ENCODE results near the gene EED. TPM values are rescaled to one million over a fixed set of nuclear protein-coding genes. Genes with fewer than 3 reads are reported as not detected.
A peak's percentile ranks its signal among the peaks of the same experiment; 100 is the strongest.

Gene EED, protein sequence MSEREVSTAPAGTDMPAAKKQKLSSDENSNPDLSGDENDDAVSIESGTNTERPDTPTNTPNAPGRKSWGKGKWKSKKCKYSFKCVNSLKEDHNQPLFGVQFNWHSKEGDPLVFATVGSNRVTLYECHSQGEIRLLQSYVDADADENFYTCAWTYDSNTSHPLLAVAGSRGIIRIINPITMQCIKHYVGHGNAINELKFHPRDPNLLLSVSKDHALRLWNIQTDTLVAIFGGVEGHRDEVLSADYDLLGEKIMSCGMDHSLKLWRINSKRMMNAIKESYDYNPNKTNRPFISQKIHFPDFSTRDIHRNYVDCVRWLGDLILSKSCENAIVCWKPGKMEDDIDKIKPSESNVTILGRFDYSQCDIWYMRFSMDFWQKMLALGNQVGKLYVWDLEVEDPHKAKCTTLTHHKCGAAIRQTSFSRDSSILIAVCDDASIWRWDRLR
- total RNA-seq, result 10 to 100 TPM; 43.4 TPM

DNA sequence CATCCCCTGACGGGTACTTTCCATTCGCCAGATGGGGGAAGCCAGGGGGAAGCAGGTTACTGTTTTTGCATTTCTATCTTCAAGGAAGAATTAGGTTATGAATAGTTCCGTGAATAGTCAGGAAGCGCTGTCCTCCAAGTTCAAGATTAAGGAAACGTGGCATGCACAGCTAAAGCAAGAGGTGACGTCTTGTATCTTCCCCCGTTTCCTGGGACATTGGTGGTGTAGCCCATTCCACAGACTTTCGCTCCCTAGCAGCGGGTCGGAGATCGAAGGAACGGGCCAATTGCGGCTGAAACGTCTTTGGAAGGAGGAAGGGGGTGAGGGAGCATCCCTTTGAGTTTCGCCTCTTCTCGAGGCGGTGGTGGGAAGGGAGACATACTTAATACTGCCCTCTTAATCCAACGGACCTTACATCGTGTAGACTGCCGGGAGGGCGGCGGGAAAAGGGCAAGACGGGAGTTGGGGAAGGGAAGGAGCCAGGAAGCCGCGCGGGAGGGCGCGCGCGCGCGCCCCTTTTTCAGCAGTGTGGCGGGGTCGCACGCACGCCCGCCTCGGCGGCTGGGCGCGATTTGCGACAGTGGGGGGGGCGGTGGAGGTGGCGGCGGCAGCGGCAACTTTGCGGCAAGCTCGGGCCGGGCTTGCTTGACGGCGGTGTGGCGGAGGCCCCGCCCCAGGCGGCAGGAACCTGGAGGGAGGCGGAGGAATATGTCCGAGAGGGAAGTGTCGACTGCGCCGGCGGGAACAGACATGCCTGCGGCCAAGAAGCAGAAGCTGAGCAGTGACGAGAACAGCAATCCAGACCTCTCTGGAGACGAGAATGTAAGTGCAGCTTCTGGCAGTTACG is at the start of gene EED:
Gene EED (plus strand): TSS at position 232 of the 847 bp plus-strand sequence. CDS start 477 bp downstream, at position 709.
- Mint-ChIP-seq H3K9me3 (no peaks in the 10 kb centered on the region), H3K36me3 (peaks cover 5% of the 10 kb centered on the region), H3K4me3 (no peak within 1 kb of the TSS), H3K27me3 (no peaks in the 10 kb centered on the region), H3K27ac (no peak within 1 kb of the TSS), H3K4me1 (peaks cover 29% of the 10 kb centered on the region)
- POLR2A ChIA-PET, result interaction anchor here (0.6 to 2.6 kb wide), 12 partner anchors 26 to 617 kb away, joined by 3 to 12 read pairs (median 4); partner anchors contain the start of genes DLG2, HIKESHI, PICALM and TMEM126A
- ATAC-seq (ENCODE audit: low read depth) (peak; percentile 81), DNase-seq (peak; percentile 94)

DNA sequence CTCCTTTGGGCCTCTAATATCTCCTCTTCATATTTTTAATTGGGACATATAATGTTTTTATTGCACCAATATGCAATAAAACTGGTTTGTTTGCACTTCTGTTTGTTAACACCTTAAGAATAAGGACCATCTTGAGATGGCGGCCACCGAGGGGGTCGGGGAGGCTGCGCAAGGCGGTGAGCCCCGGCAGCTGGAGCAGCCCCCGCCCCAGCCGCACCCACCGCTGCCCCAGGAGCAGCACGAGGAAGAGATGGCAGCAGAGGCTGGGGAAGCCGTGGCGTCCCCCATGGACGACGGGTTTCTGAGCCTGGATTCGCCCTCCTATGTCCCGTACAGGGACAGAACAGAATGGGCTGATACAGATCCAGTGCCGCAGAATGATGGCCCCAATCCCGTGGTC is 49.6 kb upstream of the EED start:
- Mint-ChIP-seq H3K9me3 (no peaks in the 10 kb centered on the region), H3K4me3 (no peak overlapping the region), H3K36me3 (peaks cover 8% of the 10 kb centered on the region), H3K27ac (no peak overlapping the region), H3K27me3 (peaks cover 4% of the 10 kb centered on the region), H3K4me1 (peaks cover 12% of the 10 kb centered on the region)
- ATAC-seq (ENCODE audit: low read depth) (no peak), DNase-seq (no peak)
- POLR2A ChIA-PET, result no interaction called here

DNA sequence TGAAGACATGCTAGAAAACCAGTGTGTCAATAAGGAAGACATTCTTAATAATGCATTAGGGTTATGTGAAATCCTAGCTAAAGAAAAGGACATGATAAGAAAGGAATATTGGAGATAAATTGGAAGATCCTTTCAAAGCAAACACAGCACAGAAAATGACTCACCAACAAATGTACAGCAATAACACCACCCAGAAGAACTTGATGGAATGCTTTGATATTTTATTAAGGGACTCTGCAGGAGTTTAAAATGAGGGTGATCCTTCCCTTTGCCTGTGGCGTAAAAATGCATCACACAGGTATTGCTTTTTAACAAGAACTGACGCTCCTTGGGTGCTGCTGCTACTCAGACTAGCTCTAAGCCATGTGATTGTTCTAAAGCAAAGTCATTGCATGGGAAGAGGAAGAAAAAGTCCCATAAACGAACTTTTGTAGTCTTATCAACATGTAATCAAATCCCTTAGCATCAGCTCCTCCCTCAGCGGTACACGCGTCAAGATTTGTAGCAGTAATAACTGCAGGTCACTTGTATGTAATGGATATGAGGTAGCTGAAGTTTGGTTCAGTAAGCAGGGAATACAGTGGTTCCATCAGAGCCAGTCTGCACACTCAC is 48.4 kb upstream of the EED start:
- DNase-seq, result no peak
- Mint-ChIP-seq H3K4me3 (no peak overlapping the region), H3K9me3 (no peaks in the 10 kb centered on the region), H3K27me3 (peaks cover 4% of the 10 kb centered on the region), H3K27ac (no peak overlapping the region), H3K36me3 (peaks cover 8% of the 10 kb centered on the region), H3K4me1 (peaks cover 12% of the 10 kb centered on the region)
- POLR2A ChIA-PET, result no interaction called here
- ATAC-seq (ENCODE audit: low read depth), result no peak

DNA sequence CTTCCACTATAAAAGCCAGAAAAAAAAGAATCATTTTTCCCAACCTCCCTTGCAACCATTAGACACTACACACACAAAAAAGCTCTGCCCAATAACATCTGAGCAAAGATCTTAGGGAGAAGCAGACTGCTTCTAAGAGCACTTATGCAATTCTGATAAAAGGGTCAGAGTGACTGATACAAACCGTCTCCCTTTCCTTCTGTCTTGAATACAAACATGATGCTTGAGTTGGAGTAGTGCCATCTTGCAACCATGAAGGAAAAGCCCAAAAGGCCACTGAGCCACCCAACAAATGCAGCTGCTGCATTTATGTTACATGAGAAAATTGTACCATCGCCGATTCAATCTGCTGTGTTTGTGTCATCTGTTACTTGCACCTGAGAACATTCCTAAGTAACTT is 47.6 kb upstream of the EED start:
- Mint-ChIP-seq H3K27me3 (peaks cover 4% of the 10 kb centered on the region), H3K36me3 (peaks cover 8% of the 10 kb centered on the region)
- POLR2A ChIA-PET, result no interaction called here

DNA sequence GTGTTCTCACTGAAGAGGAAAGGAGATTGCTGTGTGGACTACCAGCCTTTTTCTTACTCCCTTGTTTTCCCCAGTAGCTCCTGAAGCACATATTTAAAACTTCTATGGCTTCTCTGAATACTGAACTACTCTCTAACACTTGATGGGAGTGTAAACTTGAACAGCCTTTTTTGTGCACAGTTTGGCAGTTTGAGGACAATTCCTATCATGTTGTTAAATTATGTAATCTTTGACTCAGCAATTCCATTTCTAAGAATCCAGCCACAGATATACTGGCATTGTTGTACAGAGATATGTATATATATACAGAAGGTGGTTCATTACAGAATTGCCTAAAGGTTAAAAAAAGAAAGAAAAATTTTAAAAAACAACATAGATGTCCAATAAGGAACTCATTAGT is 47.1 kb upstream of the EED start:
- POLR2A ChIA-PET, result no interaction called here
- Mint-ChIP-seq H3K27ac (no peak overlapping the region), H3K36me3 (peaks cover 8% of the 10 kb centered on the region), H3K27me3 (peaks cover 4% of the 10 kb centered on the region), H3K4me3 (no peak overlapping the region), H3K9me3 (no peaks in the 10 kb centered on the region), H3K4me1 (peaks cover 12% of the 10 kb centered on the region)
- no peak for DNase-seq
- no peak for ATAC-seq (ENCODE audit: low read depth)

More for the DNA sequence above, 47.6 kb upstream of the EED start:
- ATAC-seq (ENCODE audit: low read depth) (no peak), DNase-seq (no peak)
- Mint-ChIP-seq H3K9me3 (no peaks in the 10 kb centered on the region), H3K27ac (no peak overlapping the region), H3K4me1 (peaks cover 12% of the 10 kb centered on the region), H3K4me3 (no peak overlapping the region)

DNA sequence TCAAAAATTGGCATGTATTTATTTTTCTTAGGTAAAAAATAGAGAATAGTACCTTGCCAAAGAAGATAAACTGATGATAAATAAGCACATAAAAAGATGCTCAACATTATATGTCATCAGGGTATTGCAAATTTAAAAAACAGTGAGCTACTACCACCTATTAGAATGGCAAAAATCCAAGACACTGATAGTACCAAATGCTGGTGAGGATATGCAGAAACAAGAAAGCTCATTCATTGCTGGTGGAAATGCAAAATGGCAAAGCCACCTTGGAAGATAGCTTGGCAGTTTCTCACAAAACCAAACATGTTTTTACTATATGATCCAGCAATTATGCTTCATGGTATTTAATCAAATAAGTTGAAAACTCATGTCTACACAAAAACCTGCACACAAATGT is 46.4 kb upstream of the EED start:
- peaks cover 2% of the 10 kb centered on the region for H3K36me3 Mint-ChIP-seq
- H3K9me3 Mint-ChIP-seq, result no peaks in the 10 kb centered on the region
- POLR2A ChIA-PET, result no interaction called here
- ATAC-seq (ENCODE audit: low read depth), result no peak
- peaks cover 4% of the 10 kb centered on the region for H3K27me3 Mint-ChIP-seq
- no peak overlapping the region for H3K4me3 Mint-ChIP-seq
- H3K4me1 Mint-ChIP-seq, result peaks cover 6% of the 10 kb centered on the region
- DNase-seq, result no peak
- no peak overlapping the region for H3K27ac Mint-ChIP-seq

DNA sequence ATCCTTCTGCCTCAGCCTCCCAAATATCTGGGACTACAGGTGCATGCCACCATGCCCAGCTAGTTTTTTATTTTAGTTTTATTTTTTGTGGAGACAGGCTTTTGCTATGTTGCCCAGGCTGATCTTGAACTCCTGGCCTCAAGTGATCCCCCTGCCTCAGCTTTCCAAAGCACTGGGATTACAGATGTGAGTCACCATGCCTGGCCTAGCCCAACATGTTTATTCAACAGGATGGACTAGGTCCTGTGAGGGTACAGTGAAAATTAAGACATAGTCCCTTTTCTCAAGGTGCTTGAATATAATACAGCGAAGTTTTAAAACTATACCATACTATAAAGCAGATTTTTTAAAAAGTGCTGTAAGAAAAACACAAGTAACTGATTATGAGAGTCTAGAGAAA is 45.2 kb upstream of the EED start:
- peaks cover 1% of the 10 kb centered on the region for H3K9me3 Mint-ChIP-seq
- POLR2A ChIA-PET, result no interaction called here
- no peak for ATAC-seq (ENCODE audit: low read depth)

DNA sequence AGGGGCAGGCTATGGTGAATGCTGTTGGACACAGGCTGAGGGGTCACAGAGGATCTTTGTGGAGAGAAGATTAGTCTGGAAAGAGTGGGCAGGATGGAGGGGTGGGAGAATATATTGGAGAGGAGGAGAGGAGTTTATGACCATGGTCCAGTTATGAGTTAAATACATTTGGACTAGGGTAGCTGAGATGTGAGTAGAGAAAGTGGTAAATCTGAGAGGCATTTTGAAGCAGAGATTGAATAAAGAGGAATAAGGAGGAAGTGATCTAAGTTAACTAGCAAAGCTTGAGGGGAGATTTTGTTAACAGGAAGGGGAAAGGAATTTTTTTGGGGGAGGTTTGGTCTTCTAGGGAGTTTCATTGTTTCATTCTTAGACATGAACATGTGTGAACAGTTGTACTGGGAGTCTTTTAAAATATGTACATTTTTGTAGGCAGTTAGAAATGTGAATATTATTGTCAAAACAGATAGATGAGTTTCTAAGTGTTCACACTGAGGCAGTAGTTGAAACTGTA is 43.1 kb upstream of the EED start:
- Mint-ChIP-seq H3K27ac (no peak overlapping the region), H3K36me3 (no peaks in the 10 kb centered on the region), H3K4me1 (no peaks in the 10 kb centered on the region), H3K4me3 (no peak overlapping the region), H3K9me3 (peaks cover 2% of the 10 kb centered on the region), H3K27me3 (no peaks in the 10 kb centered on the region)
- no peak for ATAC-seq (ENCODE audit: low read depth)
- POLR2A ChIA-PET, result interaction anchor here (1.1 to 2.6 kb wide), 2 partner anchors 44 to 133 kb away, joined by 3 to 12 read pairs; partner anchors contain the start of gene PICALM
- DNase-seq, result no peak

More for the DNA sequence above, 45.2 kb upstream of the EED start:
- Mint-ChIP-seq H3K4me3 (no peak overlapping the region), H3K27ac (no peak overlapping the region), H3K36me3 (no peaks in the 10 kb centered on the region), H3K27me3 (peaks cover 4% of the 10 kb centered on the region), H3K4me1 (no peaks in the 10 kb centered on the region)
- DNase-seq, result no peak

DNA sequence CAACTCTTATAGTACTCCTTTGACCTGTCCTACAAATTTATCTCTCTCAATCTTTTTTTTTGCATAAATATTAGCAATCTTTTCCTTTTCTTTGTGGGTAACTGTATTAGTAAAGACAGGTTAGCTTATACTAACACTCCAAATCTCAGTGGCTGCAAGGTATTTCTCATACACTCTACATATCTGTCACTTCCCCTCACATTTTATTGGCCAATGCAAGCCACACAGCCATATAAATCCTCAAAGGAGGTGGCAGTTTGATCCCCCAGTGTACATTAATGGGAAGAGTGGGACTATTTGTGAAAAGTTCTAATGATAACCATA is 42.6 kb upstream of the EED start:
- POLR2A ChIA-PET, result interaction anchor here (1.1 to 2.6 kb wide), 2 partner anchors 43 to 134 kb away, joined by 3 to 12 read pairs; partner anchors contain the start of gene PICALM
- no peaks in the 10 kb centered on the region for H3K4me1 Mint-ChIP-seq
- no peaks in the 10 kb centered on the region for H3K36me3 Mint-ChIP-seq
- H3K27me3 Mint-ChIP-seq, result no peaks in the 10 kb centered on the region
- ATAC-seq (ENCODE audit: low read depth) (peak; percentile 76), DNase-seq (no peak)
- peaks cover 2% of the 10 kb centered on the region for H3K9me3 Mint-ChIP-seq
- H3K27ac Mint-ChIP-seq, result no peak overlapping the region
- H3K4me3 Mint-ChIP-seq, result no peak overlapping the region

DNA sequence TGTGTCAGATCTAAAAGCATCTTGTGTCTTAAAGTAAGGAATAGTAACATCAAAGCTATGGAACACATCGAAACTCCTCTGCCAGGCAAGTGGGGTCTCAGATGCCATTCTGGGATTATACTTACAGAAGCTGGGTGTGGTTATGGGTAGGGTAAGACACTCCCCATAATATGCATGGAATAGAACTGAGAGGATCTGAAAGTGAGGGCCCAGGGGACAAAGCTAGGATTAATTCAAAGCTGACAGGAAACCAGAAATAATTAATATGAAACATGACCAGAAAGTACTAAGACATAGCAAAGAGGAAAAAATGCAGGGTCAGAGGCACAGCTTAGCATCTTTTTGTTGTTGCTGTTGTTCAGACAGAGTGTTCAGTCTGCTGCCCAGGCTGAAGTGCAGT is 40.2 kb upstream of the EED start:
- Mint-ChIP-seq H3K9me3 (peaks cover 2% of the 10 kb centered on the region), H3K27me3 (no peaks in the 10 kb centered on the region), H3K36me3 (no peaks in the 10 kb centered on the region), H3K4me1 (no peaks in the 10 kb centered on the region), H3K27ac (no peak overlapping the region), H3K4me3 (no peak overlapping the region)
- POLR2A ChIA-PET, result interaction anchor here (1.1 kb wide), 1 partner anchor 136 kb away, joined by 3 read pairs; no protein-coding TSS in a partner anchor
- no peak for DNase-seq
- no peak for ATAC-seq (ENCODE audit: low read depth)

DNA sequence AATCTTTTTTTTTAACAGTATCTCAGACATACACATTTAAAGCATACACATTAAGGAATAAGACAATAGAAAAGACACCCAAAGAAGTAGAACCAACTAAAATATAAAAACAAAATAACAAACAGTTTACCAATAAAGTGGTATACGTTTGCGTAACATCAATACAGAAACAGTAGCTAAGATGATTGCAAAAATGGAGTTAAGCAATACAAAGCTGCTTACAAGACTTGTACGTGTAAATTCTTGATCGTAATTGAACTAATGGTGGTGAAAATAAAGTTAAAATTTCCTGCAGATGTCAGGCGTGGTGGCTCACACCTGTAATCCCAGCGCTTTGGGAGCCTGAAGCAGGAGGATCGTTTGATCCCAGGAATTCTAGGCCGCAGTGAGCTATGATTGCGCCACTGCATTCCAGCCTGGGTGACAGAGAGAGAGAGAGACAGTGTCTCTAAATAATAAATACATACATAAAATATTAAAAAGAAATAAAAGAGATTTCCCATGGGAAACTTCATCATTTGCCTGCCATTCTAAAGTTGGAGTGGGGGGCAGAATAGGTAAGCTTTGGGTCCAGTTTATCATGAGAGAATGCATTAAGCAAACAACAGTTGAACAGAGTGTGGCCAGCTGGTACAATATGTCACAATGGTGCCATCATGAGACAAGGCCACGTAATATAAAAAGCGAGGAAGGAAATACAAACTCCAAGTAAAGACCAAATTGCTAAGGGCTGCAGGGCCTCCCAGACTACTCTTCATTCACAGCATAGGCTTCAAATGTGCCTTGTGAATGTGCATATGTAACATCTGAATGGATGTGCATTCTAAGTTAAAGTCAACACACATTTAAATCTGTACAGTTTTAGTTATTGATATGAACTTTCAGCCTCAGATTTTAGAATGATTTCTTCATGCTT is 38.9 kb upstream of the EED start:
- no peak for ATAC-seq (ENCODE audit: low read depth)
- Mint-ChIP-seq H3K27ac (no peak overlapping the region), H3K27me3 (no peaks in the 10 kb centered on the region), H3K36me3 (no peaks in the 10 kb centered on the region), H3K4me1 (no peaks in the 10 kb centered on the region), H3K9me3 (peaks cover 2% of the 10 kb centered on the region), H3K4me3 (no peak overlapping the region)
- POLR2A ChIA-PET, result interaction anchor here (0.6 kb wide), 1 partner anchor 186 kb away, joined by 8 read pairs; no protein-coding TSS in a partner anchor
- DNase-seq, result no peak

DNA sequence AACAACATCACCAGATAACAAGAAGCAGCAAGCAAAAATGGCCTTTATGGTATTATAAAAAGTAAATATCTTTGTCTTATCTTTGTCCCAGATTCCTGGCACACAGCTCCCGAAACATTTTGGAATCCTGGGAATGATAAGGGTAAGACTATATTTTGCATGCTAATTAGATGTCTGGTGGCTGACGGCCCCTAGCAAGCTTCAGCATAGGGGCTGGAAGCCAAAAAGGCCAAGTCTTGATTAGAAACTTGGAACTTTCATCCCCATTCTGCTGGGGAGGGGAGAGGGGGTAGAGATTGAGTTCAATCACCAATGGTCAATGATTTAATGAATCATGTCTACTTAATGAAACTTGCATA is 38.2 kb upstream of the EED start:
- POLR2A ChIA-PET, result interaction anchor here (0.6 kb wide), 1 partner anchor 186 kb away, joined by 8 read pairs; no protein-coding TSS in a partner anchor
- H3K4me3 Mint-ChIP-seq, result no peak overlapping the region
- no peak for DNase-seq
- H3K27me3 Mint-ChIP-seq, result no peaks in the 10 kb centered on the region
- H3K9me3 Mint-ChIP-seq, result peaks cover 2% of the 10 kb centered on the region
- no peaks in the 10 kb centered on the region for H3K36me3 Mint-ChIP-seq
- no peaks in the 10 kb centered on the region for H3K4me1 Mint-ChIP-seq
- H3K27ac Mint-ChIP-seq, result no peak overlapping the region
- no peak for ATAC-seq (ENCODE audit: low read depth)

Data from activated naive CD8-positive, alpha-beta T cell treated with anti-CD3 and anti-CD28 coated beads, Interleukin-2, amount 10 ng/mL, durations not matched to agents 7 days and 5 days (primary cell).